MM.1S (cell line): ENCODE data around the gene TOB1.

Source experiments
- DNase-seq: peaks from one replicate; pipeline ENCODE4 v3.0.0-alpha.2; 2015
- H2AFZ ChIP-seq: fragments of 300-600 bp; sonication (generic); 2 replicates; pipeline ENCODE4 v1.6.0; 2016; ENCODE audit warnings: antibody characterized with exemption, low read length
- H3F3A ChIP-seq: fragments of 300-600 bp; sonication (generic); 2 replicates; pipeline ENCODE4 v1.6.1; 2016; ENCODE audit warnings: mild to moderate bottlenecking, antibody characterized with exemption, low read length, moderate library complexity, mixed read lengths; ENCODE audit not compliant: insufficient read depth
- H3K27ac ChIP-seq: fragments of 300-600 bp; sonication (generic); 2 replicates; pipeline ENCODE4 v1.5.1; 2016; ENCODE audit warnings: mild to moderate bottlenecking, low read length
- H3K27me3 ChIP-seq: fragments of 300-600 bp; sonication (generic); replicated peaks from 2 replicates; pipeline ENCODE4 v1.6.0; 2016; ENCODE audit warnings: low read length; ENCODE audit not compliant: insufficient read depth
- H3K36me3 ChIP-seq: fragments of 300-600 bp; sonication (generic); replicated peaks from 2 replicates; pipeline ENCODE4 v1.6.1; 2016; ENCODE audit warnings: mild to moderate bottlenecking, low read length, mixed read lengths; ENCODE audit not compliant: insufficient read depth
- H3K4me1 ChIP-seq: fragments of 300-600 bp; sonication (generic); 2 replicates; pipeline ENCODE4 v1.6.1; 2016; ENCODE audit warnings: low read length, mixed read lengths
- H3K4me2 ChIP-seq: fragments of 300-600 bp; sonication (generic); 2 replicates; pipeline ENCODE4 v1.6.0; 2016; ENCODE audit warnings: low read depth, low read length
- H3K4me3 ChIP-seq: fragments of 300-600 bp; sonication (generic); 2 replicates; pipeline ENCODE4 v1.5.1; 2016; ENCODE audit warnings: low read length, mixed read lengths
- H3K79me2 ChIP-seq: fragments of 300-600 bp; sonication (generic); 2 replicates; pipeline ENCODE4 v1.6.1; 2016; ENCODE audit warnings: mixed run types, low read length, mixed read lengths
- H3K9ac ChIP-seq: fragments of 300-600 bp; sonication (generic); 2 replicates; pipeline ENCODE4 v1.6.1; 2016; ENCODE audit warnings: low read length, mixed read lengths
- H3K9me2 ChIP-seq: fragments of 300-600 bp; sonication (generic); replicated peaks from 2 replicates; pipeline ENCODE4 v1.6.1; 2016; ENCODE audit warnings: mild to moderate bottlenecking, low read length, mixed read lengths; ENCODE audit not compliant: insufficient read depth
- H3K9me3 ChIP-seq: fragments of 300-600 bp; sonication (generic); replicated peaks from 2 replicates; pipeline ENCODE4 v1.6.1; 2016; ENCODE audit warnings: mild to moderate bottlenecking, low read length, mixed read lengths; ENCODE audit not compliant: insufficient read depth
- H4K20me1 ChIP-seq: fragments of 300-600 bp; sonication (generic); 2 replicates; pipeline ENCODE4 v1.6.1; 2016; ENCODE audit warnings: mild to moderate bottlenecking, low read length, moderate library complexity, mixed read lengths; ENCODE audit not compliant: insufficient read depth
- EZH2 ChIP-seq: fragments of 300-600 bp; sonication (generic); optimal IDR thresholded peaks from 2 replicates; pipeline ENCODE3; 2017; ENCODE audit warnings: low read depth, mild to moderate bottlenecking, antibody characterized with exemption, low read length, mixed read lengths
- EZH2phosphoT487 ChIP-seq: fragments of 300-600 bp; sonication (generic); IDR thresholded peaks from 2 replicates; pipeline ENCODE4 v1.6.1; 2018; ENCODE audit warnings: antibody characterized with exemption, low read length
- TF ChIP-seq, protein P1 (sequence below): fragments of 300-600 bp; sonication (generic); IDR thresholded peaks from 2 replicates; pipeline ENCODE4 v1.5.1; 2016; ENCODE audit warnings: antibody characterized with exemption, low read length, mixed read lengths

Gene TOB1

DNA sequence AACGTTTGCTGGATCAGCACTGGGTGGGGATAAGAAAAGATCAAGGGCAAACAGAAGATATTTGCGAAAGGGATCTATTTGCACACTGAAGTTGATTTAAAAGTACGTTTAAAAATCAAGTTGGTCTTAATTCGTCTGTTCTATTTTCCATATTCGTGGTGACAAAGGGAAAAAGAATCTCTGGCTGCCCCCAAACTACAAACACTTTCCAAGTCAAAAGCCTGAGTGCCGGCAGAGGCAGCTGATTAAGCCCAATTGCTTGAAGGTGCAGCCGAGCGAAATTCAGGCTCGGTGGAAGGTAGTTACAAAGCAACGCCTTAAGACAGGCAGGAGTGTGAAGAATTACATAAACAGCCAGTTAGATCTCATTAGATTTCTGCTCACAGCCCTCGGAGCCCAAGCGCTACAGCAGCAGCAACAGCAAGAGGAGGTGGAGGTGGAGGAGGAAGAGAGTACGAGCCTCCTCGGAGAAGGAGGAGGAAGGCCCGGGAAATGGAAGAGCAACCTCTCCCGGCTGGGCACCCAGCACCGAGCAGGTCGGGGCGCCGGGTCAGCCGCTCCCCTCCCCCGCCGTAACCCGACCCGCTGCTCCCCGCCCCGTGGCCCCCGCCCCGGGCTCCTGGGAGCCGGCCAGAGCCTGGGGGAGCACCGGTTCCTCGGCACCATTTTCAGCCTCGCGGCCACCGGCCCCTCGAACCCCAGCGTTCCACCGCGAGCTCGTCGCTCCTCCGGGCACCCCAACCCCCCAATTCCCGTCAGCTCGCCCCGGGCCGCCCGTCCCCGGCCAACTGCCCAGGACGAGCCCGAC, 890 bp downstream of the TOB1 start:
- peaks cover 11% of the 10 kb centered on the region for H3K4me1 ChIP-seq
- peak overlapping the region; percentile 74 for H3K27ac ChIP-seq
- H3K4me2 ChIP-seq, result peak overlapping the region; percentile 84
- H2AFZ ChIP-seq, result 0 out of 2 replicates have a peak overlapping the region, but pooled peaks have one; percentile 6
- peaks cover 41% of the 10 kb centered on the region for H3K79me2 ChIP-seq
- peak; percentile 61 for DNase-seq
- H4K20me1 ChIP-seq, result no peaks in the 10 kb centered on the region
- H3K27me3 ChIP-seq, result no peaks in the 10 kb centered on the region
- no peaks in the 10 kb centered on the region for H3K9me3 ChIP-seq
- H3K9me2 ChIP-seq, result no peaks in the 10 kb centered on the region
- no peak for TF ChIP-seq EZH2
- TF ChIP-seq, protein P1, sequence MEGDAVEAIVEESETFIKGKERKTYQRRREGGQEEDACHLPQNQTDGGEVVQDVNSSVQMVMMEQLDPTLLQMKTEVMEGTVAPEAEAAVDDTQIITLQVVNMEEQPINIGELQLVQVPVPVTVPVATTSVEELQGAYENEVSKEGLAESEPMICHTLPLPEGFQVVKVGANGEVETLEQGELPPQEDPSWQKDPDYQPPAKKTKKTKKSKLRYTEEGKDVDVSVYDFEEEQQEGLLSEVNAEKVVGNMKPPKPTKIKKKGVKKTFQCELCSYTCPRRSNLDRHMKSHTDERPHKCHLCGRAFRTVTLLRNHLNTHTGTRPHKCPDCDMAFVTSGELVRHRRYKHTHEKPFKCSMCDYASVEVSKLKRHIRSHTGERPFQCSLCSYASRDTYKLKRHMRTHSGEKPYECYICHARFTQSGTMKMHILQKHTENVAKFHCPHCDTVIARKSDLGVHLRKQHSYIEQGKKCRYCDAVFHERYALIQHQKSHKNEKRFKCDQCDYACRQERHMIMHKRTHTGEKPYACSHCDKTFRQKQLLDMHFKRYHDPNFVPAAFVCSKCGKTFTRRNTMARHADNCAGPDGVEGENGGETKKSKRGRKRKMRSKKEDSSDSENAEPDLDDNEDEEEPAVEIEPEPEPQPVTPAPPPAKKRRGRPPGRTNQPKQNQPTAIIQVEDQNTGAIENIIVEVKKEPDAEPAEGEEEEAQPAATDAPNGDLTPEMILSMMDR, result peak; percentile 6; the same call in 1 of the 2 replicates
- peak overlapping the region; percentile 83 for H3K4me3 ChIP-seq
- peaks cover 4% of the 10 kb centered on the region; the same call in 1 of the 2 replicates for H3K36me3 ChIP-seq
- peaks cover 25% of the 10 kb centered on the region for H3F3A ChIP-seq
- peak overlapping the region; percentile 74 for H3K9ac ChIP-seq

DNA sequence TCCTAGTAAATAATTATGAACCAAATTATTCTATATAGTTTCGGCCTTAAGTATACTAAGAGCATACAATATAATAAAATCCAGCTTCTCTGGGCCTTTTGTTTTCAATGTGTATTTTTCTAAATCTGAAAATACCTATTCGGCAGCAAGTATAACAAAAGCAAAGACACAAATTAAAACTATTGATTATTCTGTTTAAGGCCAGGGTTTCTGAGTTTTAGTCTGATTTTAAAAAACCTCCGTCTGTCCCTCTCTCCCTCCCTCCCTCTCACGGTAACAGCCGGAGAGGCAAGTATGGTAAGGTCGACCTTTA, 1.5 kb downstream of the TOB1 start:
- H3K27ac ChIP-seq, result peak overlapping the region; percentile 74; the same call in 1 of the 2 replicates
- peaks cover 41% of the 10 kb centered on the region for H3K79me2 ChIP-seq
- H3F3A ChIP-seq, result peaks cover 25% of the 10 kb centered on the region
- TF ChIP-seq, protein P1, result no peak
- TF ChIP-seq EZH2 (no peak), EZH2phosphoT487 (no peak)
- no peaks in the 10 kb centered on the region for H3K9me3 ChIP-seq
- H3K9ac ChIP-seq, result peak overlapping the region; percentile 74
- no peak overlapping the region for H2AFZ ChIP-seq
- no peaks in the 10 kb centered on the region for H4K20me1 ChIP-seq
- no peaks in the 10 kb centered on the region for H3K9me2 ChIP-seq
- peaks cover 4% of the 10 kb centered on the region; the same call in 1 of the 2 replicates for H3K36me3 ChIP-seq
- H3K4me3 ChIP-seq, result peak overlapping the region; percentile 83
- no peaks in the 10 kb centered on the region for H3K27me3 ChIP-seq
- peaks cover 11% of the 10 kb centered on the region for H3K4me1 ChIP-seq
- H3K4me2 ChIP-seq, result peak overlapping the region; percentile 84
- no peak for DNase-seq

DNA sequence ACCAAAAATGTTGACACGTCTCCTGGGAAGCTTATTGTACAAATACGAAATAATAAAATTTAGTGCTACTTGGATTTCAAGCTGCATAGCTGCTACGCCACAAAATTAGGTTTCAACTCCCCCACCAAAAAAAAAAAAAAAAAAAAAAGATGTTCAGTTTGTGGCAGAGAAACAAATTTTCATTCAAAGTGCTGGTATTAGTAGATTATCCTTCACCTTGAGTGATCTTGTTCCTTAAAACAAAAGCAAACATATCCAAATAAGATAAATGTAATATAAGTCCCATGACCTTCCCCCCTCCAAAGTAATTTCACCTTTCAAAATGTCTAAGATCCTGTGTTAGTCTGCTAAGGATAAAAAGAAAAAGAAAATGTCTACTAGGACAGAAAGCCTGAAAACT, 2.2 kb downstream of the TOB1 start:
- H3K27ac ChIP-seq, result no peak overlapping the region
- H3F3A ChIP-seq, result peaks cover 25% of the 10 kb centered on the region
- no peaks in the 10 kb centered on the region for H3K27me3 ChIP-seq
- no peak for TF ChIP-seq EZH2phosphoT487
- no peak for TF ChIP-seq EZH2
- TF ChIP-seq, protein P1, result no peak
- H3K9me3 ChIP-seq, result no peaks in the 10 kb centered on the region
- H3K36me3 ChIP-seq, result peaks cover 4% of the 10 kb centered on the region; the same call in 1 of the 2 replicates
- H3K4me3 ChIP-seq, result peak overlapping the region; percentile 83
- peak overlapping the region; percentile 84 for H3K4me2 ChIP-seq
- H3K4me1 ChIP-seq, result peaks cover 11% of the 10 kb centered on the region
- no peak overlapping the region for H2AFZ ChIP-seq
- H4K20me1 ChIP-seq, result no peaks in the 10 kb centered on the region
- no peaks in the 10 kb centered on the region for H3K9me2 ChIP-seq
- DNase-seq, result no peak
- peak overlapping the region; percentile 74; the same call in 1 of the 2 replicates for H3K9ac ChIP-seq
- H3K79me2 ChIP-seq, result peaks cover 41% of the 10 kb centered on the region
